Hepatocyte (in vitro differentiated cells): ENCODE results near the gene GRIK2. TPM values are rescaled to one million over a fixed set of nuclear protein-coding genes. Genes with fewer than 3 reads are reported as not detected.

ENCODE experiments used
- DNase-seq: peaks from one replicate; pipeline ENCODE4 v3.0.0-alpha.2; 2016; ENCODE audit warnings: low spot score
- H2AFZ ChIP-seq: fragments of 200-600 bp; sonication (generic); 2 replicates; pipeline ENCODE4 v1.6.0; 2016; ENCODE audit warnings: antibody characterized with exemption, mild to moderate bottlenecking
- H3K27ac ChIP-seq: fragments of 200-600 bp; sonication (generic); 2 replicates; pipeline ENCODE4 v1.5.1; 2016; ENCODE audit warnings: mild to moderate bottlenecking
- H3K27me3 ChIP-seq: fragments of 200-600 bp; sonication (generic); 2 replicates; pipeline ENCODE4 v1.6.1; 2016
- H3K36me3 ChIP-seq: fragments of 200-600 bp; sonication (generic); replicated peaks from 2 replicates; pipeline ENCODE4 v1.5.1; 2016; ENCODE audit warnings: low read depth; ENCODE audit not compliant: insufficient read depth
- H3K4me1 ChIP-seq: fragments of 200-600 bp; sonication (generic); 2 replicates; pipeline ENCODE4 v1.5.1; 2016; ENCODE audit warnings: mild to moderate bottlenecking, moderate library complexity; ENCODE audit not compliant: insufficient read depth
- H3K4me2 ChIP-seq: fragments of 200-600 bp; sonication (generic); 2 replicates; pipeline ENCODE4 v1.6.0; 2016
- H3K4me3 ChIP-seq: fragments of 200-600 bp; sonication (generic); 2 replicates; pipeline ENCODE4 v1.5.1; 2016; ENCODE audit warnings: mild to moderate bottlenecking
- H3K79me2 ChIP-seq: fragments of 200-600 bp; sonication (generic); 2 replicates; pipeline ENCODE4 v1.6.0; 2017; ENCODE audit warnings: mild to moderate bottlenecking
- H3K9me2 ChIP-seq: fragments of 200-600 bp; sonication (generic); replicated peaks from 2 replicates; pipeline ENCODE4 v1.6.0; 2017; ENCODE audit warnings: mild to moderate bottlenecking; ENCODE audit not compliant: insufficient read depth
- H3K9me3 ChIP-seq: fragments of 200-600 bp; sonication (generic); 2 replicates; pipeline ENCODE4 v1.5.1; 2016; ENCODE audit warnings: low read depth, mild to moderate bottlenecking
- H4K20me1 ChIP-seq: fragments of 200-600 bp; sonication (generic); 2 replicates; pipeline ENCODE4 v1.6.0; 2016; ENCODE audit warnings: mild to moderate bottlenecking; ENCODE audit not compliant: insufficient read depth, poor library complexity, severe bottlenecking
- EZH2 ChIP-seq: fragments of 200-600 bp; sonication (generic); IDR thresholded peaks from 2 replicates; pipeline ENCODE4 v1.6.1; 2016; ENCODE audit warnings: antibody characterized with exemption, mild to moderate bottlenecking, borderline replicate concordance
- EZH2phosphoT487 ChIP-seq: fragments of 200-600 bp; sonication (generic); IDR thresholded peaks from one replicate; pipeline ENCODE4 v1.6.1; 2018; ENCODE audit warnings: antibody characterized with exemption, mild to moderate bottlenecking, low read depth, moderate library complexity; ENCODE audit not compliant: unreplicated experiment, severe bottlenecking
- WGBS: methylation state at CpG from one replicate; pipeline ENCODE4 v1.1.6; 2016; ENCODE audit warnings: low lambda C conversion rate; ENCODE audit errors: missing lambda C conversion rate; 5-methylcytosine and 5-hydroxymethylcytosine counted together
- polyA plus RNA-seq: library from polyadenylated mRNA; unstranded; fragments of >200 nt; fragmentation: Nextera tagmentation; extraction: Ambion mirVana; gene quantifications from 2 replicates; pipeline ENCODE4 v1.2.1, GENCODE V29; 2016
- total RNA-seq: library from RNA; depleted of rRNA; stranded (reverse); fragments of >200 nt; gene quantifications from 2 replicates; pipeline ENCODE4 v1.2.3, GENCODE V29; 2014
- TF ChIP-seq, protein P1 (sequence below): fragments of 200-600 bp; sonication (generic); IDR thresholded peaks from 2 replicates; pipeline ENCODE4 v1.5.1; 2016; ENCODE audit warnings: antibody characterized with exemption, mild to moderate bottlenecking; ENCODE audit not compliant: poor library complexity

GRIK2 gene
- total and polyA plus RNA-seq, 2 experiments from 2014 or later: 5.8 to 6.2 TPM

DNA sequence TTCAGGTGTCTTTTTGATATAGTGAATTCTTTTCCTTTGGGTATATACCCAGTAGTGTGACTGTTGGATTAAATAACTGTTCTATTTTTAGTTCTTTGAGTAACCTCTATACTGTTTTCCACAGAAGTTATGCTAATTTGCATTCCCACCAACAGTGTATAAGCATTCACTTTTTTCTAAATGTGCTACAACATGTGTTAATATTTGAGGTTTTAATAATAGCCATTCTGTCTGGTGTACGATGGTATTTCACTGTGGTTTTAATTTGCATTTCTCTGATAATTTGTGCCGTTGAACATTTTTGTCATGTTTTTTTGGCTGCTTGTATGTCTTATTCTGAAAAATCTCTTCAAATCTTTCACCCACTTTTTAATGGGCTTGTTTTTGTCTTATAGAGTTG lies 563.5 kb downstream of the GRIK2 start:
- Histone ChIP-seq H2AFZ (no peak overlapping the region), H3K4me3 (no peak overlapping the region), H4K20me1 (no peaks in the 10 kb centered on the region), H3K79me2 (no peaks in the 10 kb centered on the region), H3K4me1 (no peaks in the 10 kb centered on the region), H3K36me3 (no peaks in the 10 kb centered on the region), H3K27me3 (no peaks in the 10 kb centered on the region), H3K9me2 (no peaks in the 10 kb centered on the region), H3K9me3 (no peaks in the 10 kb centered on the region), H3K27ac (no peak overlapping the region), H3K4me2 (no peak overlapping the region)
- TF ChIP-seq EZH2 (no peak), EZH2phosphoT487 (no peak)
- TF ChIP-seq, protein P1, sequence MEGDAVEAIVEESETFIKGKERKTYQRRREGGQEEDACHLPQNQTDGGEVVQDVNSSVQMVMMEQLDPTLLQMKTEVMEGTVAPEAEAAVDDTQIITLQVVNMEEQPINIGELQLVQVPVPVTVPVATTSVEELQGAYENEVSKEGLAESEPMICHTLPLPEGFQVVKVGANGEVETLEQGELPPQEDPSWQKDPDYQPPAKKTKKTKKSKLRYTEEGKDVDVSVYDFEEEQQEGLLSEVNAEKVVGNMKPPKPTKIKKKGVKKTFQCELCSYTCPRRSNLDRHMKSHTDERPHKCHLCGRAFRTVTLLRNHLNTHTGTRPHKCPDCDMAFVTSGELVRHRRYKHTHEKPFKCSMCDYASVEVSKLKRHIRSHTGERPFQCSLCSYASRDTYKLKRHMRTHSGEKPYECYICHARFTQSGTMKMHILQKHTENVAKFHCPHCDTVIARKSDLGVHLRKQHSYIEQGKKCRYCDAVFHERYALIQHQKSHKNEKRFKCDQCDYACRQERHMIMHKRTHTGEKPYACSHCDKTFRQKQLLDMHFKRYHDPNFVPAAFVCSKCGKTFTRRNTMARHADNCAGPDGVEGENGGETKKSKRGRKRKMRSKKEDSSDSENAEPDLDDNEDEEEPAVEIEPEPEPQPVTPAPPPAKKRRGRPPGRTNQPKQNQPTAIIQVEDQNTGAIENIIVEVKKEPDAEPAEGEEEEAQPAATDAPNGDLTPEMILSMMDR: no peak
- 95% methylated on average over 2 of the region's 2 CpGs for WGBS
- DNase-seq: no peak

DNA sequence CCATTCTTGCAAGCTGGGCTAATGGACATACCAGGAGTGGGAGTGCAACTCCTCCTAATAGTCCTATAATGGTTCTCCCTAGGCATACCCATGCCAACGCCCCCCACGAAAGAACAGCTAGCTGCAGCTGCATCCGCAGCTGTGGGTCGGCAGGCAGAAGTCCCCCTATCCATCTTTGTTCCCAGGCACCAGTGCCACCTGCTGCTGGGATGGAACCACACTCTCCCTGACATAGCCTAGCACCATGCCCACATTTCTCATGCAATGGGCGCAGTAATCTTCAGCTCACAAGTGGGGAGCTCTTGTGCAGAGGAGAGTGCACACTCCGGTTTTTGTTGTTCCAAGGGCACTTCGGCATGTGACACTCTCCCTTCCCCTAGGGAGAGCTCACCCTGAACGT lies 567.8 kb downstream of the GRIK2 start:
- DNase-seq: no peak
- Histone ChIP-seq H4K20me1 (no peaks in the 10 kb centered on the region), H2AFZ (no peak overlapping the region), H3K79me2 (no peaks in the 10 kb centered on the region), H3K9me2 (no peaks in the 10 kb centered on the region), H3K27me3 (no peaks in the 10 kb centered on the region), H3K9me3 (no peaks in the 10 kb centered on the region), H3K36me3 (no peaks in the 10 kb centered on the region), H3K27ac (no peak overlapping the region), H3K4me3 (no peak overlapping the region), H3K4me2 (no peak overlapping the region), H3K4me1 (no peaks in the 10 kb centered on the region)
- no peak for TF ChIP-seq EZH2phosphoT487
- TF ChIP-seq EZH2: no peak
- TF ChIP-seq, protein P1: no peak
- WGBS: 94% methylated on average over 8 of the region's 8 CpGs

DNA sequence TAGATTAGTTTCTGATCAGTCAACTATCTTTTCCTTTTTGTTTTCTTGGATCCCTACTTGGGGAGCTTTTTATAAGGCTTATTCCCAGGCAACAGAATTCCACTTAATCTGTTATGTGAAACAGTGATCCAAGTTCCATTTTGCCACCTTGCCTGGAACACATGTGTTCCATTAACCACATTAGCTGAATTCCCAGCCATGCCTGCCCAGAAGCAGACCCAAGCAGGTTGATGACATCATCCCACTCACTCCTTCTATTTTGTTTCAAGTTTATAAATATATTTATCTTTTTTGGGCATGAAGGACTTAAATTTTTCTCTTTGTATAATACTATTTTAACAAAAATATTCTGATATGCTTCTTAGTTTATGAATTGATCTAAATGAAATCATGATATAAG lies 587.4 kb downstream of the GRIK2 start:
- Histone ChIP-seq H3K9me3 (no peaks in the 10 kb centered on the region), H3K27ac (no peak overlapping the region), H3K4me1 (no peaks in the 10 kb centered on the region), H3K9me2 (no peaks in the 10 kb centered on the region), H4K20me1 (no peaks in the 10 kb centered on the region), H3K79me2 (no peaks in the 10 kb centered on the region), H3K27me3 (no peaks in the 10 kb centered on the region), H3K4me2 (no peak overlapping the region), H2AFZ (no peak overlapping the region), H3K36me3 (no peaks in the 10 kb centered on the region), H3K4me3 (no peak overlapping the region)
- TF ChIP-seq EZH2: no peak
- TF ChIP-seq, protein P1: no peak
- TF ChIP-seq EZH2phosphoT487: no peak
- no peak for DNase-seq

DNA sequence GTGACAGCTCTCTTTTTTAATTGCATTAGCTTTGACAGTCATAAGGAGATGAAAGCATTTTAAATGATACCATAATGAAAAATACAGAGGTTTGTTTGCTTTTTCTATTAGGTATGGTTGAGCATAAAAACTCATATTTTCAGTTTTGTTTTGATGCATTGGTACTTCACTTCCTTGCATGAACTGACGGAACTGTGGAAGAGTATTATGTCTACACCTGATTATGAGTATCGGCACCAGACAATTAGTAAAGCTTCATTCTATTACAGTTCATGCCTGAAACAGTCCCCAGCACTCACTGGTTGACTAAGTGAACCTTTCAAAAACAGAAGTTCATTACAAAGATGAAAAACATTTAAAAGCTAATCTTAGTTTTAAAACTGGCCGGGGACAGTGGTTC lies 593.0 kb downstream of the GRIK2 start:
- WGBS: 83% methylated on average over 3 of the region's 3 CpGs

More for the DNA sequence above, 593.0 kb downstream of the GRIK2 start:
- DNase-seq: no peak
- no peak for TF ChIP-seq EZH2
- no peak for TF ChIP-seq EZH2phosphoT487
- TF ChIP-seq, protein P1: no peak
- H3K4me3 ChIP-seq: no peak overlapping the region
- H3K79me2 ChIP-seq: no peaks in the 10 kb centered on the region
- no peaks in the 10 kb centered on the region for H4K20me1 ChIP-seq
- H3K4me2 ChIP-seq: no peak overlapping the region
- H3K36me3 ChIP-seq: no peaks in the 10 kb centered on the region
- H3K4me1 ChIP-seq: no peaks in the 10 kb centered on the region
- no peaks in the 10 kb centered on the region for H3K27me3 ChIP-seq
- H3K9me2 ChIP-seq: no peaks in the 10 kb centered on the region
- H3K9me3 ChIP-seq: no peaks in the 10 kb centered on the region
- no peak overlapping the region for H2AFZ ChIP-seq
- H3K27ac ChIP-seq: no peak overlapping the region
